HG03432 (cell line): ENCODE measurements around the gene GPR12.
A peak's percentile ranks its signal among the peaks of the same experiment; 100 is the strongest.

Experiments used
- ATAC-seq: cut with Tn5 transposase; IDR thresholded peaks from one replicate; pipeline ENCODE4 v1.9.1; 2021; ENCODE audit warnings: mild to moderate bottlenecking, moderate library complexity; ENCODE audit not compliant: unreplicated experiment

The GPR12 gene

GRCh38 chr13:26759907-26760831 lies at the start of gene GPR12:
TSS of gene GPR12 (minus strand) at chr13:26760786. CDS start at chr13:26759827, 959 bp downstream.
- no peak for ATAC-seq

- ATAC-seq: no peak
Measured at GRCh38 chr13:26810095-26810494, 49.5 kb upstream of the GPR12 start.

GRCh38 chr13:26806891-26807290 lies 46.3 kb upstream of the GPR12 start:
- no peak for ATAC-seq

- no peak for ATAC-seq
Measured at GRCh38 chr13:26787961-26788360, 27.4 kb upstream of the GPR12 start.

GRCh38 chr13:26786651-26787295 lies 26.2 kb upstream of the GPR12 start:
- ATAC-seq: no peak

GRCh38 chr13:26785838-26786630 lies 25.4 kb upstream of the GPR12 start:
- peak; percentile 55 for ATAC-seq

- ATAC-seq: peak; percentile 51
Measured at GRCh38 chr13:26784704-26785639, 24.4 kb upstream of the GPR12 start.

- no peak for ATAC-seq
Measured at GRCh38 chr13:26780411-26780810, 19.8 kb upstream of the GPR12 start.

- no peak for ATAC-seq
Measured at GRCh38 chr13:26779321-26779720, 18.7 kb upstream of the GPR12 start.

- no peak for ATAC-seq
Measured at GRCh38 chr13:26772531-26772930, 11.9 kb upstream of the GPR12 start.

GRCh38 chr13:26771796-26772195 lies 11.2 kb upstream of the GPR12 start:
- ATAC-seq: no peak

- ATAC-seq: no peak
Measured at GRCh38 chr13:26762745-26763345, 2.3 kb upstream of the GPR12 start.

GRCh38 chr13:26760832-26761582 lies 421 bp upstream of the GPR12 start:
- ATAC-seq: no peak

GRCh38 chr13:26759249-26759906 lies 1.2 kb downstream of the GPR12 start:
- no peak for ATAC-seq

GRCh38 chr13:26758496-26759157 lies 2.0 kb downstream of the GPR12 start:
- no peak for ATAC-seq

GRCh38 chr13:26756961-26757360 lies 3.6 kb downstream of the GPR12 start:
- no peak for ATAC-seq

GRCh38 chr13:26752671-26753070 lies 7.9 kb downstream of the GPR12 start:
- ATAC-seq: no peak

- no peak for ATAC-seq
Measured at GRCh38 chr13:26749905-26750304, 10.7 kb downstream of the GPR12 start.
